Measurements from ENCODE around the gene BRAT1.
A peak's percentile ranks its signal among the peaks of the same experiment; 100 is the strongest.
"Not testable (repeated sequence)": the region's sequence is repeated elsewhere in the genome, so short reads cannot be mapped to it uniquely, and the experiment has no call there.

Gene BRAT1

DNA sequence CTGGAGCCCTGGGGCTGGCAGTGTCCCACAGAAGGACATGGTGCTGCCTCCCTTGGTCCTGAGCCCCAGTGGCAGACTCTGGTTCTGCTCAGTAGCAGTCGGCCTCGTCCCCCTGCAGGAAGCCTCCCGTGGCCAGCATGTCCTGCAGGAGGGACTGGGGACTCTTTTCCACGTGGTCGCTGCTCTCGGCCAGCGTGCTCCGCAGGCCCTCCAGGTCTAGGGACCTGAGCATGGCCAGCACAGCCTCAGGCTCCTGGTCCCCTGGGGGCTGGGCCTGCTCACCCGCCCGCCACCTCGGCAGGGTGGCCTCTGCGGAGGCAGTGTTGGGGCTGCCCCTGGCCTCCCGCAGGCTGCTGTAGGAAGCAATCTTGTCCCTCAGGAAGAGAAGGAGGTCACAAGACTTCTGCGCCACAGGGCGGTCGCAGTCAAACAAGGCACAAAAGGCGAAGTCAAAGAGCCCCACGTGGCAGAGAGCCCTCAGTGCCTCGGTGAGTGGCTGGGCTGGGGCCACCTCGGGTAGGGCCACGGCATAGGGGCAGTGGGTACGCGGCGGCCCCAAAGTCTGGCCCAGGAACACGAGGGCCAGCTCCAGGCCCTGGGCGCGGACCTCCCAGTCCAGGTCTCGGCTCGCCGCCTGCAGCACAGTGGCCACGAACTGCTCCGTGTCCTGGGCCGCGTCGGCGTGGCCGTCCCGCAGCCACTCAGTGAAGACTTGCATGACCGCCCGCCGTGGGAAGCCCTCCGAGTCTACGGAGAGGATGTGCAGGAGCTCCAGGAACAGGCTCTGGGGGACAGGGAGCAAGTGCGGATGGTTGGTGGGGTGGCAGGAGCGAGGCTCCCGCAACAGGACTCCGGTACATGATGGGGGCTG is 17.1 kb downstream of the BRAT1 start:
- no peak for DNase-seq (ENCODE audit: low read depth in 2 of 2)

DNA sequence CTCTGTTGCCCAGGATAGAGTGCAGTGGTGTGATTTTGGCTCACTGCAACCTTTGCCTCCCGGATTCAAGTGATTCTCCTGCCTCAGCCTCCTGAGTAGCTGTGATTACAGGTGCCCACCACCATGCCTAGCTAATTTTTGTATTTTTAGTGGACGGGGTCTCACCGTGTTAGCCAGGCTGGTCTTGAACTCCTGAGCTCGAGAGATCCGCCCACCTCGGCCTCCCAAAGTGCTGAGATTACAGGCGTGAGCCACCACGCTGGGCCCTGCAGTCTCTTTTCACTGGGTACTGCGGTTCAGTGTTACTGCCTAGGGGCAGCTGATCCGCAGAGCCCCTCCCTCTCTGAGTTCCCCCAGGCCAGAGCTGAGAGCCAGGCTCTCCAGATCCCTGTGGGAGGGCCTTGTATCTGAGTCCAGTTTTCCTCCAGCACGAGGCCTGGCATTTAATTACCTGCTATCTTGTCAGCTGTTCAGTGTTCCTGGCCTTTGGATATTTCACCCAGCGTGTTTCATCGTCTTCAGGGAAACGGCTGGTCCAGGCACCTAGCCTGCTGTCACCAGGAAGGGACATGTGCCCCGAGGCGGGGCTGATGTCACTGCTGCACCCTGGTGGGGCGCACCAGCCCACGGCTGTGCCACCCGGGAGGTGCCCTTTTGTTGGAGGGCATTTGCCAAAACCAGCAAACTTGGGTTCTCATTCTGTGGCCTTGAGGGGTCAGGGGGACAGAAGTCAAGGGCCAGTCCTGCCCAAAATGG is 19.3 kb downstream of the BRAT1 start:
- DNase-seq (ENCODE audit: low read depth in 2 of 2), result not testable (repeated sequence)

DNA sequence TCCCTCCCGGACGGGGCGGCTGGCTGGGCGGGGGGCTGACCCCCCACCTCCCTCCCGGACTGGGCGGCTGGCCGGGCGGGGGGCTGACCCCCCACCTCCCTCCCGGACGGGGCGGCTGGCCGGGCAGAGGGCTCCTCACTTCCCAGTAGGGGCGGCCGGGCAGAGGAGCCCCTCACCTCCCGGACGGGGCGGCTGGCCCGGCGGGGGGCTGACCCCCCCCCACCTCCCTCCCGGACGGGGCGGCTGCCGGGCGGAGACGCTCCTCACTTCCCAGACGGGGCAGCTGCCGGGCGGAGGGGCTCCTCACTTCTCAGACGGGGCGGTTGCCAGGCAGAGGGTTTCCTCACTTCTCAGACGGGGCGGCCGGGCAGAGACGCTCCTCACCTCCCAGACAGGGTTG is 21.1 kb downstream of the BRAT1 start:
- not testable (repeated sequence) for DNase-seq (ENCODE audit: low read depth in 2 of 2)

DNA sequence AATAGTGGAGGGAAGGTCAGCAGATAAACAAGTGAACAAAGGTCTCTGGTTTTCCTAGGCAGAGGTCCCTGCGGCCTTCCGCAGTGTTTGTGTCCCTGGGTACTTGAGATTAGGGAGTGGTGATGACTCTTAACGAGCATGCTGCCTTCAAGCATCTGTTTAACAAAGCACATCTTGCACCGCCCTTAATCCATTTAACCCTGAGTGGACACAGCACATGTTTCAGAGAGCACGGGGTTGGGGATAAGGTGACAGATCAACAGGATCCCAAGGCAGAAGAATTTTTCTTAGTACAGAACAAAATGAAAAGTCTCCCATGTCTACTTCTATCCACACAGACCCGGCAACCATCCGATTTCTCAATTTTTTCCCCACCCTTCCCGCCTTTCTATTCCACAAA is 21.8 kb downstream of the BRAT1 start:
- not testable (repeated sequence) for DNase-seq (ENCODE audit: low read depth in 2 of 2)

DNA sequence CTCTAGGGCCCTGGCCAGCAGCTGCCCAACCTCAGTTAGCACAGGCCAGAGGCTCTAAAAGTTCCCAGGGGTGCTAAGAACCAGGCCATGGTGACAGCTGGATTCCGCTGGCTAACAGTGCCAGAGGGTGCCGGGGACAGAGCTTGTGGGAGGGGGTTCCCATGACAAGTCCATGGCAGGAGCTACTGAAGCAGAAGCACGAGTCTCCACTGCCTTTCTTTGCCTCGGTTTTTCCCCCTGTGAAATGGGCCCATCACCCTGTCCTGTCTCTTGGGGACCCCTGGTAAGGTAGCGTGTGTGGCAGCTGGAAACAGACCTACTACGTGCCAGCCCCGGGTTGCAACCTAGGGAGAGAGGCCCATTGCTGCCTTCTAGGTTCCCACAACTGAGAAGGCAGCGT is 22.5 kb downstream of the BRAT1 start:
- not testable (repeated sequence) for DNase-seq (ENCODE audit: low read depth in 2 of 2)

DNA sequence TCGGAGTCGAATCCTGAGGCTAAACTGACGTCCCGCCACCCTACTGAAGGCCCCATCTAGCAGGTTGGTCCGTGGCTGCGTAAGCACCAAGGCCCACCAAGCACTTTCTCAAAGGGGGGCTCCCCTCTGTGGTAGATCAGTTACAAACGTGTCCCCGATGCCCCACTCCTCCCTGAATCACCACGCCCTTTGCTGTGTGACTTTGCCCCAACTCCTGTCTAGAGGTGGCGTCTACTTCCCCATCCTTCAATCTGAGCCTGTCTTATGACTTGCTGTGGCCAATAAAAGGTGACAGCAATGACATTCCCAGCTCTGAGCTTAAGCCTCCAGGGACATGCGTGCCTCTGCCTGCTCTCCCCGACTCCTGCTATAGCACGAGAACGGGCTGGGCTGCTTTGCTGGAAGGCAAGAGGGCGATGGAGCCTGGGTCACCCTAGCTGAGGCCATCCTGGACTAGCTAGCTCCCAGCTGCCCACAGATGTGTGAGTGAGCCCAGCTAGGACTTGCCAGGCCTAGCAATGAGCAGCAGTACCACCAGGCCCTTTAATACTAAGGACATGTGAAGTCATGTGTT is 23.0 kb downstream of the BRAT1 start:
- DNase-seq (ENCODE audit: low read depth in 2 of 2), result not testable (repeated sequence)

DNA sequence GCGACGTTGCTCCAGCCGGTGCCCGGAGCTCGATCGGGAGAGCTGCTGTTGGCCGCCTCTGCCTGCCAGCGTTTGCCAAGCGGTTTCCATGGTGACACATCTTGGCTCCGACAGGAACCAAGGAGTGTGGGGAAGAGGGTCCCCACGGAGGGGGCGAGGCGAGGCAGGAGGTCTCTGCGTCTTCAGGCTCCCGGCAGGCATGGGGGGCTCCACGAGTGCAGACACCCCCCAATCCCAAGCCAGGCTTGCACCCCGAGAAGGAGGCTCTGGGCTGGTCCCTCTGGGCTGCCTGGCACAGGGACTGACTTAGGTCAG is 23.6 kb downstream of the BRAT1 start:
- DNase-seq (ENCODE audit: low read depth in 2 of 2), result not testable (repeated sequence)

DNA sequence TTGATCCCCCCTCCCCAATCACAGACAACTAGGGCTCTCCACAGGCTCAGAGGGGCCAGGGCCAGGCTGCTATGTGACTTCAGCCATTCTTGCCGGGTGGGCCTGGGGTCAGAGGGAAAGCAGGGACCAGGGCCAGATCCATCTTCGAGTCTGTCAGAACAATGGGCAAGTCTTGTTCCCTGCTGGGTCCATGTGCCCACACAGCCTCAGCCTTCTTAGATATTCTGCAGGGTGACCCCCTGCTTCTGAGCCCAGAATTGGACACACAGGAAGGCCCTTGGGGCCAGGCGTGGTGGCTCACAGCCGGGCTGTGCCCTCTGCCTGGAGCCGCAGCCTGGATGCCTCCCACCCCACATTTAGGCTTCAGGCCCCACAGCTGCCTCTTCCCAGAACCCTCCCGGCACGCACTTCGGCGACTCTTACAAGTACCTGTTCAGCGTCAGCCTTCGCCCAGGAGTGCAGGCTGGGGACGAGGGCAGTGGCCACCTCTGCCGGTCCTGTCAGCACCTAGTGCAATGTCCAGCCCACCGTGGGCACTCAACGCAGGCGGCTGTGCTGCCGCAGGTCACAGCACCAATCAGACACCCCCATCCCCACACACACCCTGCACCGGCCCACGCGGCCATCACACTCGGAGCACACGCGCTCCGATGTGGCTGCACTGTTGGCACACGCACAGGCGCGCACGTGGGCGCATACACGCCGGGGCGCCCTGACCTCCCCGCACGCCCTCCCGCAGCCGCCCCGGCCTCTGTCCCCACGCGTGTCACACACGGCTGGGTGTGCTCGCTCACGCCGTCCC is 24.1 kb downstream of the BRAT1 start:
- not testable (repeated sequence) for DNase-seq (ENCODE audit: low read depth in 2 of 2)

DNA sequence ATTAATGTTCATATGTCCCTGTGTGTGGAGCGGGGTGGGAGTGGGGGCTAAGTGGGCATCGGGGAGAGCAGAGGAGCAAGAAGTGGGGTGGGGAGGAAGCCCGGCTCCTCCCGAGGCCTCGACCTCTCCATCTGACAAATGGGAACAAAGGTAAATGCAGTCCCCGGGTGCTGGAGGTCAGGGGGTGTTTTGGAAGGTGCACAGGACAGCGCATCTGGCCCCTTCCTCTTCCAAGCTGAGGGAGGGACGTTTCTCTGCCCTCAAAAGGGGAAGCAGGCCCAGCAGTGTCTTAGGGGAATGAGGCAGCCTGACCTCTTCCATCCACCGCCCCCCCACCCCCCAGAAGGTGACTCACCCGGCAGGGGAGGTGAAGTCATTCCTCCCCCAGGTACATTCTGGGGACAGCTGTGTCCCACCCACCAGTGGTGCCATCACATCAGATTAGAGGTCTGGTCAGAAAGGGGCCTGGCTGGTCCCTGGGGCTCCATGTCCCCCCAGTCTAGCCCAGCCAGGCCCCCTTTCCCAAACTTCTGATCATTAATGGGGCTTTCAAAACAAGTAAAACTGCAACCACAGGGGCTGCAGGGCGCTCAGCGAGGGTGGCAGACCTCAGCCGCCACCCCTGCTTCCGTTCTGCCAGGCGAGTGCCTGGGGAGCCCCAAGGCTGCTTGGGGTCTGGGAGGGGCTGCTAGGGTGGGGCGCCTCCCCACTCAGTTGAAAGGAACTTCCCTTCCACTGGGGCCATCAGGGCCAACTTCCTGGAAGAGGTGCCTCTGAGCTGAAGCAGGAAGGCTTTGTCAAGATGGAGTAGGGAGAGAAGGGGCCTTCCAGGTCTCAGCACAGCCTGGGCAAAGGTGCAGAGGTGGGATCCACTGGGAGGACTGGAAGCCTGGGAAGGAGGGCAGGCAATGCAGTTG is 25.0 kb downstream of the BRAT1 start:
- peak in 1 of 2 donors; percentile 54 for DNase-seq (ENCODE audit: low read depth in 2 of 2)

DNA sequence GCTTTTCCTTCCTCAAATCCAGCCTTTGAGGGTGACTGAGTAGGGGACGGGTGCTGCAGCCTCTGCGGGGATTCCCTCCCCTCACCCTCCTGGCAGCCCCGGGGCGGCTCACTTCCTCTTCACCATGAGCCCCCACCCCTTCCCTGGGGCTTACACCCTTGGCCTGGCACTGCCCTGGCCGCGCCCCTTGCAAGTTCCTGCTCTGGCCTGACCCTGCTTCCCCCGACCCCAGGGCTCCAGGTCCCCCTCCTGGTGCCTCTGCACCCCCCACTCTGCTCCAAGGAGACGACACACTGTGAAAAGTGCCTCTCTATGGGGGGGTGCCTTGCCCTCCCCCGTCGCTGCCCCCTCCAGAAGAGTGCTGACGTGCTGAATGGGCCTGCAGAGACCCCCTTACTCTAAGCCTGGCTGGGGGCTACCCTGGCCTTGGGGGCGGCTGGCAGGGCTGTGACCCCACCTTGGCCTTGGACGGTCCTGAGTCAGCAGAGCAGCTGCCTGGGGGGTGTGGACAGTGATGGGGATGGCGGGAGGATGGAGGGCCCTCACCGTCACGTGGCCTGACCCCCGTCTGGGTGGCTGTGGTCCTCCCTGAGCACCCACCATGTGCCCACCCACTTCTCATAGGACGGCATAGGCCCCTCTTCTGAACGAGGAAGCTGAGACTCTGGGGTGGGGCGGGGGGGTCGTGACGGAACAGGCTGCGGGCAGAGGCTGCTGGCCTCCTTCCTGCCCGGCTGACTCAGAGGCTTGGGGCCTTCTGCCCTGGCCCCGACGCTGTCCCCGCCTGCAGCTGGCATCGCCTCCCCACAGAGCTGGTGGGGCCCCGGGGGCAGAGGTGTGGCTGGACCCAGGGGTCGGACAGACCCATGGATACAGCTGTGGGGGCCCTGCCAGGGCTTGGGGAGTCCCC is 25.9 kb downstream of the BRAT1 start:
- DNase-seq (ENCODE audit: low read depth in 2 of 2), result no peak

DNA sequence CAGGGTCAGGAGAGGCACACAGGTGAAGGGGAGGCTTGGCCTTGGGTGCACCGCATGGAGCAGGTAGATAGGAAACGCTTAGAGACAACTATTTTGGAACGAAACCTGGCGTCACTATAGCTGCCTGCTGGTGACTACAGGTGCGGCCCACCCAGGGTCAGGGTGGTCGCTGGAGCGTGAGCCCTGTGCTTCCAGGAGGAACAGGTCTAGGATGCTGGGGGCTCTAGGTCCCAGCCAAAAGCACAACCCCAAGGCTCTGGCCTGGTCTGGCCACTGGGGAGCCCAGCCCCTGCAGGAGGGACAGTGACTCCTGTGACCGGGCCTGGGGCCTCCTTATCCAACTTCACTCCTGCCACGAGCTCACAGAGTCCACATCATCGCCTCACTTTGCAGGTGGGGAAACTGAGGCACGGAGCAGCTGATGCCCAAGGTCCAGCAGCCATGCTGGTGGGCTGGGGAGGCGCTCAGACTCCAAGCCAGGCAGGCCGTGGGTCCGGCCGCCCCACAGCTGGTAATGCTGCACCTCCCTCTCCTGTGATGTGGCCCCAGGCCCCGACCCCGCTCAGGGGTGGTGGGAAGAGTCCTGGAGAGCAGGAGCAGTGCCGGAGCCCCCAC is 26.7 kb downstream of the BRAT1 start:
- no peak for DNase-seq (ENCODE audit: low read depth in 2 of 2)

DNA sequence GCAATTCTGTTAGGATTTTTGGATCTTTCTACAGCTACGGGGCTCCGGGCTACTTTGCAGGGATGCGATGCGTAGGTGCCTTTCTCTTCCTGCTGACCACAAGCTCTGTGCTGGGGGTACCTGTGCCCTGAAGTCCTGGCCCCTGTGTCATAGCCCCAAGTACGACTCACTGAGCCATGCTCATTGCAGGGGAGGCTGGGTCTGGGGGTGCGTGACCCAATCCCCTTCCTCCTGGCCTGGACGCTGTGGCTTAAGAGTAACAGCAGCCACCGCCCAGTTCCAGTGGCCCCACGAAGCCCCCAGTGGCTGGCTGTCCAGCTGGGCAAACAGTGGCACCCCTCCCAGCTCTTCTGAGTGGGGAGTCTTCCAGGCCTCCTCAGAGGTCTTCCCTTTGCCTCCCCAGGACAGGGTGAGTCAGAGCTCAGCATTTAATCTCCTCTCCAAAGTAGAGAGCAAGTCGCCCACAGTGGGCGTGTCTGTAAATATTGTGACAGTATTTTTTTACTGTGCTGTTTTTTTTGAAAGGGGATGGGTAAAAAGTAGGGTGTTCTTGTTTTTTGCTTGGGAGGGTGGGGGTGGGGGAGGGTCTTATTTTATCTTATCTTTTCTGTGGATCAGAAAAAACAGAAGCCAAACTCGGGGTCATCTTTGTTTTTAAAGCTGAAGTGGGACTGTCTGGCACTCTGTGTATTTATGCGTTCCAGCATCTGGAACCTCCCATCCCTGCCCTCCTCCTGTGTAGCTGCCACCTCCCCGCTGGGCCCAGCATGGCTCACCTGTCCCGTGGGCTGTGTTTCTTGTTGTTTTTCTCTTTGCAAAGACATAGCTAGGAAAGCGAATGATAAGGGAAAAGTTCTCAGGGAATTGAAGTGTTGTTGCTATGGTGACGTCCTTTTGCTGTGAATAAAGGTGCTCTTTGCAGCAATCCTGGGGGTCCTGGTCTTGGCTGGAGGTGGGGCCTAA is 27.5 kb downstream of the BRAT1 start:
- no peak for DNase-seq (ENCODE audit: low read depth in 2 of 2)

DNA sequence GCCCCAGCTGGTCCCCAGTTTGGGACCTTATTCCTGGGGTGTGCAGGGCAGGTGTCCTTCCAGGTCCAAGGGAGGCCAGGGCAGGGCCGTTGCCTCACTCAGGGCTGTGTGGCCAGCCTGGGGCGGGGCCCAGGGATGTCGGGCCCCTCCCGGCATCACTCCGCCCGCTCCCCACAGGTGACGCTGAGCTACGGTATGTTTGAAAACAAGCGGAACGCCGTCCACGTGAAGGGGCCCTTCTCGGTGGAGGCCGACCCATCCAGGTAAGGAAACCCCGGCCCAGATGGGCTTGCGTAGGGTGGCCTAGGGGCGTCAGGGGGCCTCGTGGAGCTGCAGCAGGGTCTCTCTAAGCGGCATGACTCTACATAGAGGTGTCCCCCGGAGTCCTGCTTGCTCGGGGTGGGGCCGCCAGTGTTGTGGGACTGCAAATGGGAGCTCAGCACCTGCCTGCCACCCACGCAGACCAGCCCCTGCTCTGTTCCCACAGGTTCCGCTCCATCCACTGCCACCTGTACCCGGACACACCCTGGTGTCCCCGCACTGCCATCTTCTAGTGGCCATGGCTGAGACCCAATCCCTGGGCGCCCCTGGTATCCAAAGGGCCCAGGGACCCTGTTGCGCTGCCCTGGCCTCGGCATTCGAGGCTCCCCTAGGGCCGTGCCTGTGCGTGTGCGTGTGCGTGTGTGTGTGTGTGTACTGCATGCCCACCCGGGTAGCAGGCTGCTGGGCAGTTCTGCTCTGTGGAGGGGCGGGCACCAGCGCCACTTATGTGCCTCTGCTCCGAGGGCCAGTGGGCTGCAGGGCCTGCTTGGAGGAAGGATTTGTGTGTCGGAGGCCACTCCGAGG is 28.4 kb downstream of the BRAT1 start:
- no peak for DNase-seq (ENCODE audit: low read depth in 2 of 2)

DNA sequence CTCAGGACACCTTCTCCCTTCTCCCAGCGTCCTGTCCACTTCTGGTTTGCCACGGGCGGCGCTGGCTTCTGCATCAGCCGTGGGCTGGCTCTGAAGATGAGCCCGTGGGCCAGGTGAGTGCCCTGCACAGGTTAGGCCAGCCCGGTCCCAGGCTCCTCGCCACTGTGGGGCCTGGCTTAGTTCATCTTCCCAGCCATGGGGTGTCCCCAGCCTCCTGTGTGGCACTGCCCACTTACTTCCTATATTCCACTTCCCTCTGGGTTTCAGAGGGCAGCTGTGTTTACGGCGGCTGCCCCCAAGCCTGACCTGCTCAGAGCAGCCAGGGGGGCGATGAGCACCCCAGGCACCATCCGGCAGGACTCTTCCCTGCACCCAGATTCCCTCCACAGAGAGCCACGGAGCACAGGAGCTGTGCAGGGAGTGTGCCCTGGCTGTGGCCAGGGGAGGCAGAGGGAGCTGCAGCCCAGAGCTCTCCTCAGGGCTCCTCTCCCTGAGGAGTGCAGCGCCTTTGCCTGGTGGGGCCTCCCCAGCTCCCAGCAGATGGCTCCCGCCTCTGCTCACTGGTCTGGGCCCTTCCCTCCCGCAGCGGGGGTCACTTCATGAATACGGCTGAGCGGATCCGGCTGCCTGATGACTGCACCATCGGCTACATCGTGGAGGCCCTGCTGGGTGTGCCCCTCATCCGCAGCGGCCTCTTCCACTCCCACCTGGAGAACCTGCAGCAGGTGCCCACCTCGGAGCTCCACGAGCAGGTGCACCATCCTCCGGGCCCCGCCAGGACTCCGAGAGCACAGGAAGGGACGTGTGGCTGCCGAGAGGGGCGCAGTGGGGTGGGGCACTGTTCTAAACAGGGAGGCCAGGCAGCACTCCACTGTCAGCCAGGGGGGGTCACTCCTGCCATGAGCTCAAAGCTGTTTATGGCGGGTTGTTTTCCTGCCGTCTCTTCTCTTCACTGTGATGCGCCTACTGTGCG is 29.4 kb downstream of the BRAT1 start:
- no peak for DNase-seq (ENCODE audit: low read depth in 2 of 2)

DNA sequence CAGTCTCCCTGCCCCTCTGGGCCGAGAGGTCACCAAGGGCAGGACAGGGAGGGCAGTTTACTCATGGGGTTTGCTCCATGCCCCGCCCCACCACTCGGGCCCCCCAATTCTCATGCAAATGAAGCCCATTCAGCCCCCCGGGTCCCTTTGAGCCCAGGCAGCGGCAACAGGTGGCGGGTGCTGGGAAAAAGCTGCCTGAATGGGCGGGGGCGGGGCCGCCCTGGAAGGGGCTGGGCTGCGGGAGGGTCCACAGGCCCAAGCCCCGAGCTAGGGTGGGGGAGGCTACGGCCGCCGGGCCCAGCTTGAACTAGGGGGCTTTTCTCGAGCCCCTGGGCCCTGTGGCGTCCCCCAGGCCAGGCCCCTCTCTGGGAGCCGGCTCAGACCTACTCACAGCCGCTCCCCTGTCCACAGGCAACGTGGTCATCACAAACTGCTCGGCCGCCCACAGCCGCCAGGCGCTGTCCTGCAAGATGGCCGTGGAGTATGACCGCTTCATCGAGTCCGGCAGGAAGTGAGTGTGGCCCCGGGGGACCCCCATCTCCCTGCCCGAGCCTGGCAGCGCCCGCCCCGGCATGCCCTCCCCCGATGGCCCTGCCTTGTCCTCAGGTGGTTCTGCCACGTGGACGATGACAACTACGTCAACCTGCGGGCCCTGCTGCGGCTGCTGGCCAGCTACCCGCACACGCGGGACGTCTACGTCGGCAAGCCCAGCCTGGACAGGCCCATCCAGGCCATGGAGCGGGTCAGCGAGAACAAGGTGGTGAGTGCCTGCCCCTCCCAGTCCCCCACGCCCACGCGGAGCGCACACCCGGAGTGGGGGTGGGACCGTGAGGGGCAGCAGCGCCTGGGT is 30.3 kb downstream of the BRAT1 start:
- no peak for DNase-seq (ENCODE audit: low read depth in 2 of 2)

Data from stimulated activated CD8-positive, alpha-beta memory T cell treated with anti-CD3 and anti-CD28 coated beads, Interleukin-2, amount 100 ng/mL, for 48 hours (primary cell).